ENCODE data around the gene TMEM234.

Gene TMEM234

DNA sequence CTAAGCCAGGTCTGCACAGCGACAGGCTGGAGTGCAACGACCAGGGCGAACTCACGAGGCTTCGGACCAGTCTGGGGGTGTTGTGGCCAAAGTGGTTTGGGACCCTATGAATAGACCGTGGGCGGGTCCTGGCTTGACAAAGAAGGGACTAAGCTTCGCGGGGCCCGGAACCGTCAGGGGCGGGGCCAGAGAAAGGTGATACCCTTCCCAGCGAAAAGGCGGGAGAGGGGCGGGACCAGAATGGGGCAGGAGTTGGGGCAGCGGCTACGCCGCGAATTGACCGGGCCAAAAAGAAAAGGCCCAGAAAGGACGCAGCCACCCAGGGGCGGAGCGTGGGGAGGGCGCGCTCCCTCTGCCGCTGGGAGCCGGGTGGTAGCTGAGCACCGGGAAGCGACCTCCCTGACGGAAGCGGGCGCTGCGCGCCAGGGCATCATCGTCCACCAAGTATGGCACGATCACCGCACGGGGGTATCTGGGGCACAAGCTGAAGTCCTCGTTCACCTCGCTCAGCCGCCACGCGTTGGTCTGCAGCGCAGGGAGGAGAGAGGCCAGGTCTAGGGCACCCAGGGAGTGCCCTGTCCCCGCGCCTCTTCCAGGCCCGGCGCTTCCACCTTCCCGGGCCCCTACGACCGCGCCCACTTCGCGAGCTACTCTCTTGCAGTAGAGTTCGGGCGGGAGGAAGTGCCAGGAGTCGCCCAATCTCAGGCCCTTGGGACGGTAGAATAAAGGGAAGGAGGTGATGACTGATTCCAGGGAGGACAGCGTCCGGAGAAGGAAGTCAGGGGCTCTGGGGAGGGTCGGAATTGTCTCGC lies 18.2 kb upstream of the TMEM234 start:
- TF ChIP-seq, protein P1, sequence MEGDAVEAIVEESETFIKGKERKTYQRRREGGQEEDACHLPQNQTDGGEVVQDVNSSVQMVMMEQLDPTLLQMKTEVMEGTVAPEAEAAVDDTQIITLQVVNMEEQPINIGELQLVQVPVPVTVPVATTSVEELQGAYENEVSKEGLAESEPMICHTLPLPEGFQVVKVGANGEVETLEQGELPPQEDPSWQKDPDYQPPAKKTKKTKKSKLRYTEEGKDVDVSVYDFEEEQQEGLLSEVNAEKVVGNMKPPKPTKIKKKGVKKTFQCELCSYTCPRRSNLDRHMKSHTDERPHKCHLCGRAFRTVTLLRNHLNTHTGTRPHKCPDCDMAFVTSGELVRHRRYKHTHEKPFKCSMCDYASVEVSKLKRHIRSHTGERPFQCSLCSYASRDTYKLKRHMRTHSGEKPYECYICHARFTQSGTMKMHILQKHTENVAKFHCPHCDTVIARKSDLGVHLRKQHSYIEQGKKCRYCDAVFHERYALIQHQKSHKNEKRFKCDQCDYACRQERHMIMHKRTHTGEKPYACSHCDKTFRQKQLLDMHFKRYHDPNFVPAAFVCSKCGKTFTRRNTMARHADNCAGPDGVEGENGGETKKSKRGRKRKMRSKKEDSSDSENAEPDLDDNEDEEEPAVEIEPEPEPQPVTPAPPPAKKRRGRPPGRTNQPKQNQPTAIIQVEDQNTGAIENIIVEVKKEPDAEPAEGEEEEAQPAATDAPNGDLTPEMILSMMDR (IDR thresholded peaks at IDR 0.05; ENCODE audit: low read depth, low read length), result no peak; the same call in 1 of the 2 replicates
- Histone ChIP-seq H3K4me3 (ENCODE audit: low read depth, low read length) (peak overlapping the region; percentile 64), H3K4me1 (no peaks in the 10 kb centered on the region), H3K36me3 (no peaks in the 10 kb centered on the region), H3K27me3 (no peaks in the 10 kb centered on the region), H3K9me3 (no peaks in the 10 kb centered on the region)
- DNase-seq, result peak; percentile 46

DNA sequence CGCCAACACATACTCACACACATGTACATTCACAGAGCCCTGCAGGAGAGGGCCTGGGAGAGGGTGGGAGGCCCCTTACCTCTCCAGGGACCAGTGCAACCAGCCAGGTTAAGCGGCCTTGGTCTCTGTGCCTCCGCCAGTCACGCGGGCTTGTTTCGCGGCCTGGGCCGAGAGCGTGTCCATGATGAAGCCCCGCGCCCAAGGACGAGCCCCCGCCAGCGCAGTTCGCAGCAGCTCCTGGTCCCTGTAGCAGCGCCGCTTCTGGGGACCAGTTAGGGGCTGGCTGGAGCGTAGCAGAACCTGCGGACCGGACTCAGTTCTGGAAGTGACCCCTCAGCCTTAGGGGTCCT lies 17.6 kb upstream of the TMEM234 start:
- DNase-seq, result no peak
- Histone ChIP-seq H3K27me3 (no peaks in the 10 kb centered on the region), H3K36me3 (no peaks in the 10 kb centered on the region), H3K4me1 (no peaks in the 10 kb centered on the region), H3K9me3 (no peaks in the 10 kb centered on the region), H3K4me3 (ENCODE audit: low read depth, low read length) (no peak overlapping the region)
- TF ChIP-seq, protein P1 (IDR thresholded peaks at IDR 0.05; ENCODE audit: low read depth, low read length), result no peak

DNA sequence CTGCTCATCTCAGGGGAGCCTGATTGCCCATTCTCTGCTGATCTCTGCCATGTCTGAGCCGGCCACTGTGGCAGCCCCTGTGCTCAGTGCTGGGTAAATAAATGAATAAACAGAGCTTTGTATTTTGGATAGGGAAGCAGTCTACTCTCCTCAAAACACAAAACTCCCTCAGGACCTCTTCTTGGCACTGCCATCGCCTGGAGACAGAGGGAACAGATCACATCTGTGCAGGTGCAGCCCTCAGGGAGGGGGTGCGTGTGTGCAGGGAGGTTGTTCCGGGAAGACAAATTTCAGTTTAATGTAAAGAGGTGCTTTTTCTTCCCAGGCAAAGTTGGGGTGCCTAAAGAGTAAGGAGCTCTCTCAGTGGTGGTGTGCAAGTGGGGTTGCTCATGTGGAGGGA lies 17.2 kb upstream of the TMEM234 start:
- no peak overlapping the region for H3K4me3 ChIP-seq (ENCODE audit: low read depth, low read length)
- no peaks in the 10 kb centered on the region for H3K4me1 ChIP-seq

DNA sequence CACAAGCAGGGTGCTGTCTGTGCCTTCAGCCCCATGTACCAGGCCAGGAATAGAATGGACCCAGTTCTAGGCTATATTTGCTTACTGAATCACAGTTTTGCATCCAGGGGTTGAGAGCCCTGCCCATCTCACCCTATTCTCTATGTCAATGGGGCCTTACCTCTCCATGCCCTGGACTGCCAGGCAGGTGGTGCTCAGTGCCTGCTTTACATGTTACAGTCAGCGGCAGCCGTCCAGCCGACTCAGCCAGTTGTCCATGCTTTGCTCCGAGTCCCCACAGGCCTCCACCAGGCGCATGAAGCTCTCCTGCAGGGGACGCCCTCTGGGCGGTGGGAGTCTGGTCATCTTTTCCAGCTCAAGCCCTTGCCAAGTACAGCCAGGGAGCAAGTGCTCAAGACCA lies 12.6 kb upstream of the TMEM234 start:
- Histone ChIP-seq H3K4me3 (ENCODE audit: low read depth, low read length) (no peak overlapping the region), H3K36me3 (no peaks in the 10 kb centered on the region; the same call in 1 of the 2 replicates)

More for the DNA sequence above, 17.2 kb upstream of the TMEM234 start:
- no peaks in the 10 kb centered on the region for H3K9me3 ChIP-seq
- TF ChIP-seq, protein P1 (IDR thresholded peaks at IDR 0.05; ENCODE audit: low read depth, low read length), result no peak
- H3K27me3 ChIP-seq, result no peaks in the 10 kb centered on the region
- no peak for DNase-seq
- no peaks in the 10 kb centered on the region for H3K36me3 ChIP-seq

DNA sequence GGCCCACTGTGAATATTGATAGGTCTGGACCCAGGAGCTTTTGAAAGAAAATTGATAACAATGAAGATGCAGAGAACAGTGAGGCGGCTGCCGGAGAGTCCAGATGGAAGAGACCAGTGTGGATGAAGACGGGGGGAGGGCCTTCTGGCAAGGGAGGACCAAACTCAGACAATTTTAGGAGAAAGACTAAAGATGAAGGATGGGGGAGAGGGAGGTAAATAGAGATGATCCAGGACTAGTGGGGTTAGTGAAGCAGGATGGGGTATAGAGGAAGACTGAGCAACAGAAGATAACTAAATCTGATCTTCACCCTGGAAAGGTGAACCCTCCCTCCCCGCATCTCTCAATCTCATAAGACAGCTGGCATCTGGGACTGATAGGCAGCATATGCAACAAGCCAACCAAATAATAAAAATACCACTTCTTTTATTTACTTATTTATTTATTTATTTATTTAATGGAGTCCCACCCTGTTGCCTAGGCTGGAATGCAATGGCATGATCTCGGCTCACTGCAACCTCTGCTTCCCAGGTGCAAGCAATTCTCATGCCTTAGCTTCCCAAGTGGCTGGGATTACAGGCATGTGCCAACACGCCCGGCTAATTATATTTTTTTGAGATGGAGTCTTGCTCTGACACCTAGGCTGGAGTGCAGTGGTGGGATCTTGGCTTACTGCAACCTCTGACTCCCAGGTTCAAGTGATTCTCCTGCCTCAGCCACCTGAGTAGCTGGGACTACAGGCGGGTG lies 10.6 kb upstream of the TMEM234 start:
- no peaks in the 10 kb centered on the region; the same call in none of the 2 replicates for H3K36me3 ChIP-seq

More for the DNA sequence above, 12.6 kb upstream of the TMEM234 start:
- Histone ChIP-seq H3K4me1 (no peaks in the 10 kb centered on the region), H3K27me3 (no peaks in the 10 kb centered on the region), H3K9me3 (no peaks in the 10 kb centered on the region)
- DNase-seq, result no peak
- TF ChIP-seq, protein P1 (IDR thresholded peaks at IDR 0.05; ENCODE audit: low read depth, low read length), result no peak

More for the DNA sequence above, 10.6 kb upstream of the TMEM234 start:
- no peak for DNase-seq
- H3K27me3 ChIP-seq, result no peaks in the 10 kb centered on the region
- no peaks in the 10 kb centered on the region for H3K4me1 ChIP-seq
- TF ChIP-seq, protein P1 (IDR thresholded peaks at IDR 0.05; ENCODE audit: low read depth, low read length), result no peak
- H3K4me3 ChIP-seq (ENCODE audit: low read depth, low read length), result no peak overlapping the region
- no peaks in the 10 kb centered on the region for H3K9me3 ChIP-seq
